HG02588 (cell line): ENCODE results near the gene ATAD3A.
"Not testable (repeated sequence)": the region's sequence is repeated elsewhere in the genome, so short reads cannot be mapped to it uniquely, and the experiment has no call there.

Experiments
- ATAC-seq: cut with Tn5 transposase; IDR thresholded peaks from one replicate; pipeline ENCODE4 v1.9.1; 2021; ENCODE audit warnings: mild to moderate bottlenecking, moderate library complexity; ENCODE audit not compliant: unreplicated experiment

ATAD3A gene

DNA sequence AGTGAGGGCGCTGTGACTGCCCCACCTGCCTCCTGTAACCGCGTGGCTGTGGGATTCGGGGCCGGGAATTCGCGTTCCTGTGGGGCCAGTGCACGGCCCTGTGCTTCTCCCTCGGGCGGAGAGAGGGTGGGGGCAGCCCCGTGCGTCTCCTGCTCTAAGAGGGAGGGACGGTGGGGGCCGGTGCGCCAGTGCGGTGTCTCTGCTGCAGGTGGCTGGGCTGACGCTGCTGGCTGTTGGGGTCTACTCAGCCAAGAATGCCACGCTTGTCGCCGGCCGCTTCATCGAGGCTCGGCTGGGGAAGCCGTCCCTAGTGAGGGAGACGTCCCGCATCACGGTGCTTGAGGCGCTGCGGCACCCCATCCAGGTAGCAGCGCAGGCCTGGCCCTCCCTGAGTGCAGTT is 10.6 kb downstream of the ATAD3A start:
- ATAC-seq: not testable (repeated sequence)

- ATAC-seq: not testable (repeated sequence)
Observed at GRCh38 chr1:1523226-1523625, 11.3 kb downstream of the ATAD3A start.

DNA sequence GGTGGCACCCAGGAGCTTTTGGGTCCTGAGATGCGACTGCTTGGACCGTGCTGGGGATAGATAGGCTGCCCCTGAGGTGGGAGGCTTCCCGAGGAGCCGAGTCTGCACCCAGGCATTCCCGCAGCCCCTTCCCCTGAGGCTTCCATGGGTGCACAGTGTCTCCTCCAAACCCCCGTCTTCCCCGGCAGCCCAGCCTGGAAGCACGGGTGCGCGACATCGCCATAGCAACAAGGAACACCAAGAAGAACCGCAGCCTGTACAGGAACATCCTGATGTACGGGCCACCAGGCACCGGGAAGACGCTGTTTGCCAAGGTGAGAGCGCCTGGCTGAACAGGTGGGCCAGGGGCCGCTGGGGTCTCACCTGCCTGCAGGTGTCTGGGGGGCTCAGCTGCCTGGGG is 11.7 kb downstream of the ATAD3A start:
- ATAC-seq: not testable (repeated sequence)

- not testable (repeated sequence) for ATAC-seq
Observed at GRCh38 chr1:1524750-1525383, 12.9 kb downstream of the ATAD3A start.

DNA sequence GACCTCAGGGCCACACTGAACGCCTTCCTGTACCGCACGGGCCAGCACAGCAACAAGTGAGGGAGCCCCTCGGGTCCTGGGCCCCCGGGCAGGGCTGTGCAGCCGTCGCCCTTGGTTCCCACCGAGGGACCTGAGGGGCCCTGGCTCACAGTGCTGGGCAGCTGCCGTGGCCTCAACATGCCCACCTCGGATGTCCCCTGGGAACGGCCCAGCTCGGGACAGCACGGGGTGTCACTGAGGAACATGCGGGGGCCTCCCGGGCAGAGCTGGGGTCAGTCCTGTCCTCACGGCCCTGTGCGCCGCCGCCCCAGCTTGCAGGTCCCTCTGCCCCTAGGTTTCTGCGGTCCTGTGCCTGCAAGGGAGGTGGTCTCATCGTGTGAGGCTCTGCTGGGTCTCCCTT is 14.5 kb downstream of the ATAD3A start:
- not testable (repeated sequence) for ATAC-seq

DNA sequence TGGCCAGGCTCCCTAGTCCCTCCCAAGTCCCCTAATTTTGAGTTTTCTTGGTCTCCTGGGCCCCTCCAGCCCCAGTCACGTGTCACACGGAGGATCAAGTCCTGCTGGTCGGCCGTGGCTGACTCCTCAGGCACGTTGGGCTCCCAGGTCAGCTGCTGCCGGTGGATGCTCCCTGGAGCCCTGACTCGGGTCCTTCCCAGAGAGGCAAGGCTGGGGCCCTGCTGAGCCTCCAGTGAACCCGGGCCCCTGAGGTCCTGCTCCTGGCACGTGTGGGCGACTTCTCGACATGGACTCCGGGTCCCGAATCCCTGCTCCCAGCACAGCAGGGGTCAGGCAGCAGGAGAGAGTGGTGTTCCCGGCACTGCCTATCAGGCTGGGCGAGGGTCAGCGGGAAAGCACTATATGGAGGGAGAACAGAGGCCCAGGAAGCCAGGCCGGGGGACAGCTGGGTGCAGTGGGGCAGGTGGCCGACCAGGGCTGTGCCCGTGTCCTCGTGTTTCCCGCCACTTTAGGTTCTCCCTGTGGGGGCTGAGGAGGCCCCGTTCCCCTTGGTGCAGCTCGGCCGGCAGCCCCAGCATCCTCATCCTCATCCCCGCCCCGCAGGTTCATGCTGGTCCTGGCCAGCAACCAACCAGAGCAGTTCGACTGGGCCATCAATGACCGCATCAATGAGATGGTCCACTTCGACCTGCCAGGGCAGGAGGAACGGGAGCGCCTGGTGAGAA is 15.3 kb downstream of the ATAD3A start:
- no peak for ATAC-seq

DNA sequence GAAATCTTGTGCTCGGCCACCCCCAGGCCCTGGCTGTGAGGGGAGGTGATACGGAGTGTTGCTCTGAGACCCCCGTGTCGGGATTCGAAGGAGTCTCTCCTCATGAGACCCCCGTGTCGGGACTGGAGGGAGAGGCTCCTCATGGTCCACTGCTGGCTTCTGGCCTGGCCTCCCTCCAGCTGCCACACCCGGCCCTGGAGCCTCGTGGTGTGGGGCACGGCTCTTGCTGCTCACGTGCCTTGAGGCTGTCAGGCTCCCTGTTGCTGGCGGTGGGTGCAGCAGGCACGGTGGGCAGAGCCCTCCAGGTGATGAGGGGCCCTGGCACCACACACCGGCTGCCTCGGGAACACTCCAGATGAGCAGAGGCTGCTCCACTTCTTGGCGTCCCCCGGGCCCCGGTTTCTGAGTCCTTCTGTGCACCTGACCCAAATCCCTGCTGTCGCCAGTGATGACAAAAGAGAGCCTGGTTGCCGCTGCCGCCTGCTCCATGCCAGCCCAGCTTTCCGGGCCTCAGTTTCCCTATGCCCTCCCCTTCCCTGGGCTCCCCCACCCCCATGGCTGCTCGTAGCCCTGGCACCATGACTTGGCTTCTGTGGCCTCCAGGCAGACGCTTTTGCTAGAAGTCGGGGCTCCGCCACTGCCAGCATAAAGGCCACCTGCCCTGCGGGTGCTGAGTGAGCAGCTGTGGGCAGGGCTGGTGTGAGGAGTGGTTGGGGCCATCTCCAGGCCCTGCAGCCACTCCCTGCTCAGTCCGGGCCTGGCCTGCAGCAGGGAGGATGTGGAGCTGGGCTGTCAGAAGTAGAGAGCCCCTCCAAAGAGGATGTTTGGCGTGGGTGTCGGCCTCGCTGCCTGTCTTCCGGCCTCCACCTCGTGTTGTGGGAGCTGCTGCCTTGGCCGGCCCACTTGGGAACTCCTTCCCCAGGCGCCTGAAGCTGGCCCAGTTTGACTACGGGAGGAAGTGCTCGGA is 16.6 kb downstream of the ATAD3A start:
- ATAC-seq: no peak

GRCh38 chr1:1529321-1529720 is 17.4 kb downstream of the ATAD3A start:
- no peak for ATAC-seq

DNA sequence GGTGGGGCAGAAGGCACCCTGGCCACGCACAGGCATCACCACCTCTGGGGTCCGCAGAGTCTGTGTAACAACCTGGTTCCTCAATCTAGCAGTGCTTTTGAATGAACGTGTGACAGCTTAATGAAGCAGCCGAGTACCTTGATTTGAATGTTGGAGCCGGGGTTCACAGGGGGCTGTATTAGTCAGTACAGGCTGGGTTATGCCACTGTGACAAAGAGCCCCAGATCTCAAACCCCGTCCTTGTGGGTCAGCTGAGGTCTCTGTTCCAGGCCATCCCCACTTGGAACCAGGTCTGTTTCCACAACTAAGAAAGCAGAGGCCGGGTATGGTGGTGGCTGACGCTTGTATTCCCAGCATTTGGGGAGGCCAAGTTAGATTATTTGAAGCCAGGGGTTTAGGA is 18.0 kb downstream of the ATAD3A start:
- ATAC-seq: no peak

GRCh38 chr1:1531947-1532346 is 20.0 kb downstream of the ATAD3A start:
- ATAC-seq: no peak

- ATAC-seq: not testable (repeated sequence)
Observed at GRCh38 chr1:1533176-1533893, 21.4 kb downstream of the ATAD3A start.

DNA sequence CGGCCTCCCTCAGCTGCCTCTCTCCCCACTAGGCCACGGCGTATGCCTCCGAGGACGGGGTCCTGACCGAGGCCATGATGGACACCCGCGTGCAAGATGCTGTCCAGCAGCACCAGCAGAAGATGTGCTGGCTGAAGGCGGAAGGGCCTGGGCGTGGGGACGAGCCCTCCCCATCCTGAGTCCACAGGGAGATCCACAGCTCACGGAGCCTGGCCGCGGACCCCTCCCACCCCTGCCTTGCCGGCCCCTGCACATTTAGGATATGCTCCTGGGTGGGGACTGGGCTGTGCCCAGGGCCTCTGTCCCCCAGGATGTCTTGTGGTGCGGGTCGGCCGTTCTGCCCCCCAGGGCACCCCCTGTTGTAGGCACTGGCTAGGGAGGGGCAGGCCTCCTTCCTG is 21.9 kb downstream of the ATAD3A start:
- ATAC-seq: not testable (repeated sequence)

- no peak for ATAC-seq
Observed at GRCh38 chr1:1534401-1535154, 22.6 kb downstream of the ATAD3A start.

DNA sequence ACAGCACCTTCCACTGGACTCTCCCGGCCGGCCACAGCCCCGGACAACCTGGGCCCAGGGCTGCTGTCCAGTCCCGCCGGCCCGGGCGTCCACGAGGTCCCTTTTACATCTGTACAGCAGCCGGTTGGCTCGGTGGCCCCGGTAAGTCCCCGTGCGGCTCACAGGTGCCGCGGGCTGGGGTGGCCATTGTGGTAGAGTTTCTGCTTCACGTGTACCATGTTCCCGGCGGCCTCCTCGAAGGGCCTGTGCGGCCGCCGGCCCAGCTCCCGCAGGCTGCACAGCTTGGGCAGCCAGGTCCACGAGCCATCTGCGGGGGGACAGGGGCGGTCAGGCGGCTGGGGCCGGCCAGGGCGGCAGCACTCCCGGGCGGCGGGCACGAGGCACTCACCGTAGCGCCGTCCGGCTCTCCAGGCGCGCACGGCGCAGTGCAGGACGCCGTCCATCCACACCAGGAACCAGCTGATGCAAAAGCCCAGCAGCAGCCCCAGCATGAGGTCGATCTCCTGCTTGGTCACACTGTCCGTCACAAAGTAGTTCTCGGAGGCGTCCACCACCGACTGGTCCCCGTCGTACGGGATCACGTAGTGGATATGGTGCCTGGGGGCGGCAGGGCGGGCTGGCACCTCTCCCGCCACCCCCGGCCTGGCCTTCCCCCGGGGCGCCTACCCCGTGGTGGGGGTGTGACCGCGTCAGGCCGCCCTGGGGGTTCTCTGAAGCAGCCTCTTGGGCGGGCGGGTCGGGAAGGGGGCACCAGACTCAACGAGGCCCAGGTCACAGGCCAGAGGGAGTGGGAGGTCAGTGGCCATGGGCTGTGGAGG is 23.4 kb downstream of the ATAD3A start:
- no peak for ATAC-seq

- ATAC-seq: no peak
Observed at GRCh38 chr1:1536019-1536937, 24.3 kb downstream of the ATAD3A start.

- no peak for ATAC-seq
Observed at GRCh38 chr1:1536938-1537546, 25.1 kb downstream of the ATAD3A start.

DNA sequence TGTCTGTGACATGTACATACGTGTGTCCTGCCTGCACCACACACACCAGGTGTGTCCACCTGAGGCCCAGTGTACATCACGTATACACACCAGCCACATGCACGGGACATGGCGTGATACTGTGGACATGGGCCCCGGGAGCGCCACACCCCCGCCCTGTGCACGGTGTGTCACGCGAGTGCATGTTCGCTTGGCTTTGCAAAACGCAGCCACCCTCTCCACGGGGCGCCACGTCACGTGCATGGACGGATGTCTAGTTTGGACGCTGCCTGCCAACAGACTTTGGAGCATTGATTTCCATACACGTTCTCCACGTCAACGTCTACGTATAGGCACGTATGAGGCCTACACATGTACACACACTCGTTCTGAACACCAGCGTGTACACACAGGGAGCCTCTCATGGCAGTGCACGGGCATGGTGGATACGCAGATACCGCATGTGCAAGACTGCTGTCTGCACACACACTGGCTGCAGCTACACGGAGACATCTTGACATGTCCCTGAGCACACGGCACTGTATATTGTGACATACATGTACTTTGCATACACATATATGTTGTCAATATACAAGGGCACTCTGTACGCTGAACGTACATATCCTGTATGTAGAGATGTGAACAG is 25.8 kb downstream of the ATAD3A start:
- ATAC-seq: no peak
